ENCODE measurements around the gene TRPM4.
A peak's percentile ranks its signal among the peaks of the same experiment; 100 is the strongest.
"Not testable (repeated sequence)": the region's sequence is repeated elsewhere in the genome, so short reads cannot be mapped to it uniquely, and the experiment has no call there.

Gene TRPM4
- 0.41 to 0.57 reads per million in 2 donors for total RNA-seq

- DNase-seq = no peak
These were observed at the start of gene TRPM4 for GRCh38 chr19:49157445-49158224. Gene TRPM4 (plus strand): TSS chr19:49157792. CDS start chr19:49157867, 75 bp downstream.

DNA sequence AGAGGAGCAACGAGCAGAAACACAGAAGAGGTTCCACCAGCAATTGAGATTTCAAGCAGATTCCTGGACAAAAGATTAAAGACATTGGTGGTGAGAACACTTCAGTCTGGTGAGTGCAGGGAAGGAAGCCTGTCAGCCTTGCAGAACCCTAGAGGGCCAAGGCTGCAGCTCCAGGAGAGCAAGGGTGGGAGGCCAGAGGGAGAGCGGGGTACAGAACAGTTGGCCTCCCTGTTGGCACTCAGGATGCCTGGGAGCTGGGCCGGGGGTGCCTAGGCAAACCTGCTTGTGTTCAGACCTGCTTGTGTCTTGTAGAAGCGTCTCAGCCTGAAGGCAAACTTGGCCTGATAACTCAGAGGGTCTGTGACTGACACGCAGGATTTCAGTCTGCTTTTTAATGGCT is 48.5 kb upstream of the TRPM4 start:
- DNase-seq = no peak

GRCh38 chr19:49109569-49110233 is 47.9 kb upstream of the TRPM4 start:
- DNase-seq = no peak

DNA sequence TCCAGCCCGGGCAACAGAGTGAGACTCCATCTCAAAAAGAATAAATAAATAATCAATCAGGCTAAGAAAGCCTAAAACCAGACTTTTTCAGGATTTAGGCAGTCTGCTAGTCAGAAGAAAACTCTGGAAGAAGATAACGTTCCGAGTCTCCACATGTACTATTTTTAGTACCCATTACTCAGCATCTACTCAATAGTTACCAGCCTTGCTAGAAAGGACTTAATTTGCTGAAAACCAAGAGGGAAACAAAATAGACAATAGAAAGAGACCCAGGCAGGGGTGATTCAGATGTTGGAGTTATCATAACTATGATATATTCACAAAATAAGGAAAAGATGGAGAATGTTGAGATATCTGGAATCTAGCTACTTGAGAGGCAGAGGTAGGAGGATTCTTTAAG is 47.0 kb upstream of the TRPM4 start:
- DNase-seq = no peak

DNA sequence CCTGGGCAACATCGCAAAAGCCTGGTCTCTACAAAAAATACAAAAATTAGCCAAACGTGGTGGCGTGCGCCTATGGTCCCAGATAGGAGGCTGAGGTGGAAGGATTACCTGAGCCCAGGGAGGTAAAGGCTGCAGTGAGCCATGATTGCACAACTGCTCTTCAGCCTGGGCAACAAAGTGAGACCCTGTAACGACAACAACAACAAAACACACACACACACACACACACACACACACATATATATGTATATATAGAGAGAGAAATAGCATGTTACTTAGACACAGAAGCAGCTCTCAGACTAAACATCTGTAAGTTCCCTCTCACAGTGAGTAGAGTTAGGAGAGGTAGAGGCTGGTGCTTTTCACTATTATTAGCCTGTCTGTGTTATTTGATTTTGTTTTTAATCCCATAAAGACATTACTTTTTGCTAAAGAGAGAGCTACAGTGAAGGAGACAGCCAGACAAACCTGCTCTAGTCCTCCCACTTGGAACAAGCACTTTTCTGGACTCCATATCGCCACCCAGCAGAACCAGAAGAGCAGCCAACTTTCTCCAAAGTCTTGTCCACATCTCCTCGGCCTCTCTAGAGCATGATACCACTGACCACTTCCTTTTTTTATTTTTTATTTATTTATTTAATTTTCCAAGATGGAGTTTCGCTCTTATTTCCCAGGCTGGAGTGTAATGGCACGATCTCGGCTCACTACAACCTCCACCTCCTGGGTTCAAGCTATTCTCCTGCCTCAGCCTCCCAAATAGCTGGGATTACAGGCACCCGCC is 46.2 kb upstream of the TRPM4 start:
- DNase-seq = no peak

DNA sequence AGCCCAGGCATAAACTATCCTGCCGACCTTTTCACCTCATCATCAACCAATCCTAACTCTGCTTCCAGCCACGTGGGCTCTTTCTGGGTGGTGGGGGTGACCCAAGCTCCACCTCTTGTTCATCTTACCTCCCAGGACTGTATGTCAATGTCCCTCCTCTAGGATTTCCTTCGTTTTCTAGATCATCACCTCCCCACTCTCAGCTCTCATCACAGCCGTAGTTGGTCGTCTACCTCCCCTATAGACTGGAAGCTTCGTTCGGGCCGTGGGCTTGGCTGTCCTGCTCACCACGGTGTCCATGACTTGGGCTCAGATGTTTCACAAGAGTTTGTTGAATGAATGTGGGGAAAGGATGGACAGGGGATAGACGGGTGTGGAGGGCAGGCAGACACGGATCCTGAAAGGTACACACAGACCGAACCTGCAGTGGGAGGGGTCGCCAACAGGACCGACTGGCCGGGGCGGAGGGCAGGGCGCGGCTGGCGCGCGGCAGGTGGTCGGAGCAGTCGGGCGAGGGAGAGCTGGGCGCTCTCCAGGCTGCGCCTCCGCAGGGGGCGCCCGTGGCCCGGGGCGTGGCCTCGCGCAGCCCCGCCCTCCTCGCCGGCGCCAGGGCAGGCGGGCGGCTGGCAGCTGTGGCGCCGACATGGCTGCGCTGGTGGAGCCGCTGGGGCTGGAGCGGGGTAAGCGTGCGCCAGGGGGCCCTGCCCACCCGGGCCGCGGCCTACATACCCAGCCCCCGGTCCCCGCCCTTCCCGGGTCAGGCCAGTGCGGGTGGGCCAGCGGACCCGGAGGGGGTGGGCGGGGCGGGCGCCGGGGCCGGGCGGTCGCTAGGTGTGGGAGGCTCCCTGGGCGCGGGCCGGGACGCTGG is 43.6 kb upstream of the TRPM4 start, which contains the start of gene LIN7B:
TSS of gene LIN7B (plus strand) at position 609 of the 868 bp plus-strand sequence. CDS start at position 644, 35 bp downstream.
- DNase-seq = peak; percentile 63

- DNase-seq = no peak
These were observed 42.8 kb upstream of the TRPM4 start for GRCh38 chr19:49114630-49115363.

- DNase-seq = no peak
These were observed 41.0 kb upstream of the TRPM4 start for GRCh38 chr19:49116544-49116943.

DNA sequence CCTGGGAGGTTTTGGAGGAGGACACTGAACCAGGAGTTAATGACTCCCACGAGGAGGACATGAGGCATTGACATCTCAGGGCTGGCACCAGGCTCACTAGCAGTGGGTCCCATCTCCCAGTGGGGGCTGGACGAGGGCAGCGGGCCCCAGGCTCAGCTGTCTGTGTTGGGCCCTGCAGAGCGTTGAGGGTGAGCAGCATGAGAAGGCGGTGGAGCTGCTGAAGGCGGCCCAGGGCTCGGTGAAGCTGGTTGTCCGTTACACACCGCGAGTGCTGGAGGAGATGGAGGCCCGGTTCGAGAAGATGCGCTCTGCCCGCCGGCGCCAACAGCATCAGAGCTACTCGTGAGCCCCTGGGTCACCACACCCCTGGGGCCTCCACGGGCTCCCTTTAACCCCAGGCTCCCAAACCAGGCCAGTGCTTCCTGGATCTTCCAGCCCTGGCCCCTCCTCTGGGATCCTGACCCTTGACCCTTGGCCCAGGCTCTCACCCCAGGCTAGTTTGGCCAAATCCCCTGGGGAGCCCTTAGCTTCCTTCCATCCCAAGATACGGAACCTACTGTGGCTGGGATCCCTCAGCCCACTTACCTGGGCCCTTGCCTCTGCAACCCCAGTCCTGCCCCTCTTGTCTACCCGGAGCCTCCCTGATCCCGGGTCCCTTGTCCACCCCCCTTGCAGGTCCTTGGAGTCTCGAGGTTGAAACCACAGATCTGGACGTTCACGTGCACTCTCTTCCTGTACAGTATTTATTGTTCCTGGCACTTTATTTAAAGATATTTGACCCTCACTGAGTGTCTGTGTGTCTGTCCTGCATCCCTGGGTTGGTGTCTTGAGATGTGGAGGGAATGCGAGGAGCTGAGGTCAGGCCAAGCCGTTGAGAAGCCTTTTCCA is 39.7 kb upstream of the TRPM4 start:
- no peak for DNase-seq

DNA sequence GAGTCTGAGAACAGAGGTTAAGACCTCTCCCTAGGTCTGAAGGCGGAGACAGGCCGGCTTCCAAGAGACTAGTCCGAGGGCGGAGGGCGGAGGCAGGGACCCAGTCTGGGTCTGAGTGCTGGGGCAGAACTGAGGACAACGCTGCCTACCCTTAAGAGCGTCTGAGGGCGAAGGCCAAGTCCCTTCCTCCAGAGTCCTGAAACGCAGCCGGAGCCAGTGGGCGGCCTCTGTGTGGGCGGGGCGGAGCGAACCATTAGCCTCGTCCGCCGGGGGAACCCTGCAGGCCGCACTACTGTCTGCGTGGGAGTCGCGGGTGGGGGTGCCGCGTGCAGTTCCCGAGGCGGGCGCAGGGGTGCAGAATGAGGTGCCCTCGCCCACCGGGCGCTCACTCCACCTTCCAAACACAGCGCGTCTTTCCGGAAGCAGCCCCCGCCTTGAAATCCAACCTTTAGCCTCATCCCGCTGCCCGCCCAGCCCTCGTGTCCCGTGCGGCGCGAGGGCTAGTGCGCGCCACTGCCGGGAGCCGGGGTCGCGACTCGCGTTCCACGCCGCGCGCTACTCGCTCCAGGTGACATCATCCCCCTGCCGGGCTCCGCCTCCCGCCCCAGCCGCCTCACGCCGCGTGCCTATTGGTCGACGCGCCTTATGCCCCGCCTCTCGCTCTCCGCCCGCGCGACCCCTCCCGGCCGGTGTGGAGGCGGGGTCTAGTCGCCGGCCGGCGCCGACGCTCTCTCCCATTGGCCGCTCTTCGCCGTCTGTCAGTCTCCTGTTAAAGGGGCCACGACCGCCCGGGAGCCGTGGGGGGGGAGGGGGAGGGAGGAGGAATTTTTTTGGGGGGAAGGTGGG is 38.8 kb upstream of the TRPM4 start, which contains the start of gene C19orf73:
TSS of gene C19orf73 (minus strand) at position 579 of the 846 bp plus-strand sequence. CDS start at position 458, 121 bp downstream.
- peak; percentile 95 for DNase-seq

DNA sequence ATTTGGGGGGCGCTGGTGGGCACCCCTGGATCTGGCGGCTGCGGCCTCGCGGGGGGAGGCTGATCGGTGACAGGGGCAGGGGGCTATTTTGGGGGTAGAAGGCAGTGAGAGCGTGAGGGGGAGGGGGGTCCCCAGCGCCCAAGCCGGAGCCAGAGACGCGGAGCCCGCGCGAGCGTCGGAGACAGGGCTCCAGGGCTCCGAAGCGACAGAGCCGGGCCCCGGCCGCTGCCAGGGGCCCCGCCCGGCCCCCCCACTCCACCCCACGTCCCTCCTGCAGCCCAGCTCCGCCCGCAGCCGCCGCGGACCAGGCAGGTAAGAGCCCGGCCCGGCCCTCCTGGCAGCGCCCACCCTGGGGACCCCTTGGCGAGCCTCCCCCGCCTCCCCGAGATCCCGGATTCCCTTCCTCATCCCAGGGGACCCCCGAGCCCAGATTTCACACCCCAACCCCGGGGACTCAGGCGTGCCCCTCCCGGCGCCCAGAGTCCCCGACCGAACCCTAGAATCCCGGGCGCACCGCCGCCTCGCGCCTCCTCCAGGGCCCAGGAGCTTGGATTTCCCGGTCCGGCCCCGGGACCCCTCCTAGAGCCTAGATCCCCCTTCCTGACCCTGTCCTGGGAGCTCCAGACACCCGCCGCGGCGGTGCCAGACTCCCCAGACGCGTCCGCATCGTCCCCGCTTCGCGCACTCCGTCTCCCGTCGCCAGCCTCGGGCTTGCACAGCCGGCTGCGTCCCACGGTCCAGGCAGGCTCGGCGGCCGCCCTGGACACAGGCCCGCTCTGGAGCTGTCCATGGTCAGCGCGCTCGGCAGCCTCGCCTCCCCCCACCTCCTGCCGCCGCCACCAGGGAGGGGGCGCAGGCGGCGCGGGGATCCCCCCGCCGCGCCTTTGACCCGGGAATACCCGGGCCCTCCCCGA is 37.9 kb upstream of the TRPM4 start, which contains the start of gene PPFIA3:
TSS of gene PPFIA3 (plus strand) at position 134 of the 914 bp plus-strand sequence. CDS start 8,330 bp downstream, outside the sequence.
- no peak for DNase-seq

- no peak for DNase-seq
These were observed 37.3 kb upstream of the TRPM4 start for GRCh38 chr19:49120325-49120683.

DNA sequence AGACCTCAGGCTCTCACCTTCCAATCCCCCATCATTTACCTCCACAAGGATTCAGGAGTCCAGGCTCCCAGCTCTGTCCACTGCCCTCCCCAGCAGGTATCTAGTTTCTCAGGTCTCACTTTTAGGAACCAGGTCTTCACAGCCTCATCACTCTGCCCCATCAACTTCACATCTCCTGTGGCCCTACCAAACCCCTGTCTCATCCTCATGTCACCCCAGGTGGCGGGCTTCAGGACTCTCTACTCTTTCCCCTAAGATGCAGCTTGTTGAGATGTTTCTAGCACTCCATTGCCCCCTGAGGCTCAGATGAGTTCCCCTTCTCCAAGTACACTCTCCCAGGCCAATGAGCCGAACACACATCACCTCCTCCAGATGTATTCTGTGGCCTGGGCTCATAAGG is 36.7 kb upstream of the TRPM4 start:
- DNase-seq = no peak

DNA sequence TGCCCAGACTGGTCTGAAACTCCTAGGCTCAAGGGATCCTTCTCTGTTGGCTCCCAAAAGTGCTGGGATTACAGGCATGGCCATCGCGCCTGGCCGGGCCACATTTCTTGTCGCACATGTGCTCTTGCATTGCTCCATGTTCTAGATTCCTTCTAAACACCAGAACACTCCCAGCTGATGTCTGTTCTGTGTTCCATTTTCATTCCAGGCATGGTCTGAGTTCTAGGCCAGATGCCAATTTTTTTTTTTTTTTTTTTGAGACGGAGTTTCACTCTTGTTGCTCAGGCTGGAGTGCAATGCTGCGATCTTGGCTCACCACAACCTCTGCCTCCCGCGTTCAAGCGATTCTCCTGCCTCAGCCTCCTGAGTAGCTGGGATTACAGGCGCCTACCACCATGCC is 35.8 kb upstream of the TRPM4 start:
- not testable (repeated sequence) for DNase-seq

DNA sequence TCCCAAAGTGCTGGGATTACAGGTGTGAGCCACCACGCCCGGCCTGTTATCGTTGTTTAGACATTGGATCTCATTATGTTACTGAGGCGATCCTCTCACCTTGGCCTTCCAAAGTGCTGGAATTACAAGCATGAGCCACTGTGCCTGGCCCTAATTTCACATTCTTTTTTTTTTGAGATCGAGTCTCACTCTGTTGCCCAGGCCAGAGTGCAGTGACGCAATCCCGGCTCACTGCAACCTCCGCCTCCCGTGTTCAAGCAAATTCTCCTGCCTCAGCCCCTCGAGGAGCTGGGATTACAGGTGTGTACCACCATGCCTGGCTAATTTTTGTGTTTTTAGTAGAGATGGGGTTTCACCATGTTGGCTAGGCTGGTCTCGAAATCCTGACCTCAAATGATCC is 34.3 kb upstream of the TRPM4 start:
- not testable (repeated sequence) for DNase-seq

- no peak for DNase-seq
These were observed 32.4 kb upstream of the TRPM4 start for GRCh38 chr19:49125025-49125731.

DNA sequence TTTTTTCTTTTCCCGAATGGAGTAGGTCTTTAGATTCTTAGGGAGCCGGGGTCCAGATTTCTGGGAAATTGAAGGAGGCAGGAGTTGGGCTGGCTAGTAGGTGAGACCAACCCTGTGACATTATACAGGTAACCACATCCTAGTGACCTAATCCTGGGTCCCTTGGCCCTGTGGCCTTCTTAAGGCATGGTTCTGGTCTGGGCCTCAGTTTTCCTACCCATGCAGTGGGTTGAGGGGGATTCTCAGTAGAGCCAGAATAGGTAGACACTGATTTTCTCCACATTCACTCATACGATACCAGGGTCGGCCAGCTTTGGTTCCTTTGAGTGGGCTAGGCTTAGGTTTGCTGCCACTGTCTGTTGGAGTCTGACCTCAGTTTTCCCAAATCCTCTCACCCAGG is 31.0 kb upstream of the TRPM4 start:
- DNase-seq = no peak
